Fibroblast of the aortic adventitia (primary cell): ENCODE results near the gene ZNF440. TPM values are rescaled to one million over a fixed set of nuclear protein-coding genes. Genes with fewer than 3 reads are reported as not detected.
A peak's percentile ranks its signal among the peaks of the same experiment; 100 is the strongest.
"Not testable (repeated sequence)": the region's sequence is repeated elsewhere in the genome, so short reads cannot be mapped to it uniquely, and the experiment has no call there.

ENCODE experiments used
- DNase-seq: peaks from one replicate; pipeline ENCODE4 v3.0.0-alpha.2; 2010; ENCODE audit warnings: low read depth
- H3K4me3 ChIP-seq: 2 replicates; pipeline ENCODE4 v1.5.1; 2011; ENCODE audit warnings: low read depth, mild to moderate bottlenecking, control low read depth, low read length, moderate library complexity
- total RNA-seq: library from RNA; depleted of rRNA; stranded (reverse); fragments of >200 nt; gene quantifications from 2 replicates; pipeline ENCODE4 v1.2.3, GENCODE V29; 2012; ENCODE audit warnings: low replicate concordance
- TF ChIP-seq, protein P1 (sequence below): IDR thresholded peaks from 2 replicates; pipeline ENCODE4 v1.5.1; 2011; ENCODE audit warnings: mild to moderate bottlenecking, low read length, control low read depth, inconsistent platforms; ENCODE audit not compliant: insufficient read depth

Gene ZNF440
- total RNA-seq, 1 donor, result 6.6 TPM

DNA sequence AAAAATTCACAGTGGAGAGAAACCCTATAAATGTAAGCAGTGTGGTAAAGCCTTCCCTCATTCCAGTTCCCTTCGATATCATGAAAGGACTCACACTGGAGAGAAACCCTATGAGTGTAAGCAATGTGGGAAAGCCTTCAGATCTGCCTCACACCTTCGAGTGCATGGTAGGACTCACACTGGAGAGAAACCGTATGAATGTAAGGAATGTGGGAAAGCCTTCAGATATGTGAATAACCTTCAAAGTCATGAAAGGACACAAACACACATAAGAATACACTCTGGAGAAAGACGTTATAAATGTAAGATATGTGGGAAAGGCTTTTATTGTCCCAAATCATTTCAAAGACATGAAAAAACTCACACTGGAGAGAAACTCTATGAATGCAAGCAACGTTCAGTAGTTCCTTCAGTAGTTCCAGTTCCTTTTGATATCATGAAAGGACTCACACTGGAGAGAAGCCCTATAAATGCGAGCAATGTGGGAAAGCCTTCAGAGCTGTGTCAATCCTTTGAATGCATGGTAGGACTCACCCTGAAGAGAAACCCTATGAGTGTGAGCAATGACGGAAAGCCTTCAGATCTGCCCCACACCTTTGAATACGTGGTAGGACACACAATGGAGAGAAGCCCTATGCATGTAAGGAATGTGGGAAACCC is 18.3 kb downstream of the ZNF440 start:
- H3K4me3 ChIP-seq, result no peak overlapping the region
- no peak for DNase-seq
- TF ChIP-seq, protein P1, sequence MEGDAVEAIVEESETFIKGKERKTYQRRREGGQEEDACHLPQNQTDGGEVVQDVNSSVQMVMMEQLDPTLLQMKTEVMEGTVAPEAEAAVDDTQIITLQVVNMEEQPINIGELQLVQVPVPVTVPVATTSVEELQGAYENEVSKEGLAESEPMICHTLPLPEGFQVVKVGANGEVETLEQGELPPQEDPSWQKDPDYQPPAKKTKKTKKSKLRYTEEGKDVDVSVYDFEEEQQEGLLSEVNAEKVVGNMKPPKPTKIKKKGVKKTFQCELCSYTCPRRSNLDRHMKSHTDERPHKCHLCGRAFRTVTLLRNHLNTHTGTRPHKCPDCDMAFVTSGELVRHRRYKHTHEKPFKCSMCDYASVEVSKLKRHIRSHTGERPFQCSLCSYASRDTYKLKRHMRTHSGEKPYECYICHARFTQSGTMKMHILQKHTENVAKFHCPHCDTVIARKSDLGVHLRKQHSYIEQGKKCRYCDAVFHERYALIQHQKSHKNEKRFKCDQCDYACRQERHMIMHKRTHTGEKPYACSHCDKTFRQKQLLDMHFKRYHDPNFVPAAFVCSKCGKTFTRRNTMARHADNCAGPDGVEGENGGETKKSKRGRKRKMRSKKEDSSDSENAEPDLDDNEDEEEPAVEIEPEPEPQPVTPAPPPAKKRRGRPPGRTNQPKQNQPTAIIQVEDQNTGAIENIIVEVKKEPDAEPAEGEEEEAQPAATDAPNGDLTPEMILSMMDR, result no peak

DNA sequence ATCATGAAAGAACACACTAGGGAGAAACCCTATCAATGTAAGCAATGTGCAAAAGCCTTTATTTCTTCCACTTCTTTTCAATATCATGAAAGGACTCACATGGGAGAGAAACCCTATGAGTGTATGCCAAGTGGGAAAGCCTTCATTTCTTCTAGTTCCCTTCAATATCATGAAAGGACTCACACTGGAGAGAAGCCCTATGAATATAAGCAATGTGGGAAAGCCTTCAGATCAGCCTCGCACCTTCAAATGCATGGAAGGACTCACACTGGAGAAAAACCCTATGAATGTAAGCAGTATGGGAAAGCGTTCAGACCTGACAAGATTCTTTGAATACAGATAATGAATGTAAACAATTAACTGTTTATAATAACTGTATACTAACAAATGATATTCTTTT is 19.5 kb downstream of the ZNF440 start:
- TF ChIP-seq, protein P1, result no peak
- DNase-seq, result no peak

DNA sequence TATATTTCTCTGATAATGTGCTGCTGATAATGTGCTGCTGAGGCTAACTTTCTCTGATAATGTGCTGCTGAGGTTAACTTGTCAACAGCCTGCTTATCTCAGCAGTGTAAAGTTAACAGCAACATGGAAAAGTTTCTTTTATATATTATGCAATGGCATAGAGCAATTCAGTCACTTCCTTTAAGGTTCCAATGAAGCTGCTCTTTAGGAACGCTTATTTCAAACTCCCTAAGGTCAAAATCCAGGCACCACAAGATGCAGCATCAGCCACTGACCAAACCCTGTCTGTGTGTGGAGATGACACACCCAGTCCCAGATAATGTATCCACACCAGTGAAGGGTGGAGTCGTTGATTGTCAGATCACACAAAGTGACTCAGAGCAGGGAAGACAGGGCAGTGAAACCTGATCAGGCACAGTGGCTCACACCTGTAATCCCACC is 21.6 kb downstream of the ZNF440 start:
- not testable (repeated sequence) for H3K4me3 ChIP-seq, DNase-seq

More for the DNA sequence above, 19.5 kb downstream of the ZNF440 start:
- no peak overlapping the region for H3K4me3 ChIP-seq

DNA sequence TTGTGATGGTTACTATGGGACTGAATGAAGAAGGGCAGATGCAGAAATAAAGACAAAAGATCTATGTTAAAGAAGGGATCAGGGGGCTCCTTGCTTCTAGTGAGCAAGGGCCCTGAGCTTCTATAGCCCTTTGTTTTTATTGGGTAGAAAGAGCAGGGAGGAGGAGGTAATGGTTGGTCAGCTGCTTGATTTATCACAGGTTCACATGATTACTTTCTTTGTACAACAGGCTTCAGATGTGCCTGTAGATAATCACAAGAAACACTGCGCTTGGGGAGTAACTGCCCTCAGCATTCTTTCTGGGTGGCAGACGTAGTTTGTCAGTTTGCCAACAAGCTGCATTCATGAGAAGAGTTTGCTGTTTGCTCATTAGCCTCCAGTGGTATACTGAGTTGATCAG is 29.6 kb downstream of the ZNF440 start:
- no peak overlapping the region for H3K4me3 ChIP-seq
- TF ChIP-seq, protein P1, result no peak
- no peak for DNase-seq

DNA sequence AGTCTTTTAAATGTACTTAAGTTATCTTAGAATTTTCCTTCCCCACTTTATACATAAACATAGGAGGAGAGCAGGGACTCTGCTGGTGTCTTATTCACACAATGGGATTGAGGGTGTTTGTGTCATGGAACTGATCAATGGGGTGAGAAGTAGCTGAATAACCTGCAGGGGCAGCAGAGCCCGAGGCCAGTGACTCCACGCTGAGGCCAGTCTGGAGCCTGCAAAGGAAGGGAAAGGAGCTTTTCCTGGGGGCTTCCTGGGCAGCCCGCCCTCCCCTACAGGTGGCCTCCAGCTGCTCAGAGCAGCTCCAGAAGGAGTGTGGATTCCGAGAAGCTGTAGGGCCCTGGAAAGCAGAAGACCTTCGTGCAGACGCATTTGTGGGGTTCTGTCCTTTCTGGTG is 33.5 kb downstream of the ZNF440 start:
- DNase-seq, H3K4me3 ChIP-seq: not testable (repeated sequence)

DNA sequence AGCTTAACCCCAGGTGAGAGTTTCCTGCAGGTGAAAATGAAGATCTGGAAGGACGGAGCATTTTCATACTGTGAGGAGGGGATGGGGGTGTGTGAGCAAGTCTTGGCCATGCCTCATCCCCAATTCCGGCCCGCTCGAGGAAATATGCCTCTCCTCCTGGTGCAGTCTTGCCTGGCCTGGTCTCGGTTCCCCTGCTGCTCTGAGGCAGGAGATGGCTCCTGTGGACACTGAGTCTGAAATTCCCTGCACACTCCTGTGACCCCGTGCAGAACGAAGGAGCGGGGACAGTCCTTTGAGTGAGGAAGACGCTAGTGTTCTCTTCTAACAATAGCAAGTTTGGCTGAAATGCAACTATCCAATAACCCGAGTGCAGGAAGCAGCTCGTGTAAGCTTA is 34.1 kb downstream of the ZNF440 start:
- peak overlapping the region; percentile 68 for H3K4me3 ChIP-seq
- TF ChIP-seq, protein P1, result no peak
- no peak for DNase-seq

DNA sequence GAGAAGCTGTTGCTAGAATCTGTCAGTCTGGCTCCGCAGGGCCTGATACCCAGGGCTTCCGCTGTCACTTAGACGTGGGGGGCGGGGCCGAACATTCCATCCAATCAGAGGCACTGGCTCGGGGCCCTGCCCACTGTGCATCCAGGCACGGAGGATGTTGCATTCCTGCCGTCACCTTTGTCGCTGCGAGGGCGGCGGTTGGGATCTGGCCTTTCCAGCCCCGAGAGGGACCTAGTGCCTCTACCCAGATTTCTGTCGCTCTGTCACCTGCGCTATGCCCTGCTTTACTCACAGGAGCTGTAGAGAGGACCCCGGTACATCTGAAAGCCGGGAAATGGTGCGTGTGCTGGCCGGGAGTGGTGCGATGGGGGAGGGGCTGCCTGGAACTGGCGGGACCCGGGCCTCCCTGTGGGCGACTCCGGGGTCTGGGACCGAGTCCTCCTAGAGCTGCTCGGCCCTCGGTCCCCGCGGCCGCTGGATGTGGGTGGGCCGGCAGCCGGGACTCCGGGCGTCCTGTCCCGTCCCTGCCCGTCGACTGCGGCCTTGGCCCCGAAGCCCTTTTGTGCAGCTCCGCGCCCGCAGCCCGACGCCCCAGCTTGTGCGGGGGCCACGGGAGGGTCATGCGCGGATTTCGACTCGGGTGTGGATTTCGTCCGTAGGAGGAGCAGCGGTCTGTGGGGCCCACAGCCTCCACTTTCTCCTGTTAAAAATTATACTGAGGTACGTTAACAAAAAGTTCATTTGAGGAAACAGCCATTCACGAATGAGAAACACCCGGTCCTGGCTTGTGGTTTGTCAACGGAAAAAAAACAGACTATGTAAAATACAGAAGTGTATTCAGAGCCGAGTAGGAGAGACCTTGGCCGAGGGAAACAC is 34.8 kb downstream of the ZNF440 start, which contains the start of gene ZNF439:
Gene ZNF439, plus strand, starts transcription at position 133 of the 876 bp plus-strand sequence. Its CDS starts 142 bp downstream, at position 275.
- TF ChIP-seq, protein P1, result no peak
- H3K4me3 ChIP-seq, result peak within 1 kb of the TSS; percentile 68
- DNase-seq, result peak; percentile 43

DNA sequence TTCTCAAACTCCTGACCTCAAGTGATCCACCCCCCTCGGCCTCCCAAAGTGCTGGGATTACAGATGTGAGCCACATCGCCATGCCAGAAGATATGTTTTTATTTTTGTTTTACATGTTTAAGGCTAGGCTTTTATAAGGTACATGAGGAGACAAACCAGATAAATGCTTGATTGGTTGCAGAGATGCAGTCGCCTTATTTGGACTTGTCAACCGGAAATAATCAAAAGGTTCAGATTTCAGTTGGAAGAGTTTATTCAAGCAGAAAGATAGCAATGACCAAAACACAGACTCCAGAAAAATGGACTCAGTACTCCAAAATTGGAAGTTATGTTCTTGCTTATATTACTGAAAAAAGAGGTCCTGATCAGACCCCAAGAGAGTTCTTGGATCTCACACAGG is 36.2 kb downstream of the ZNF440 start:
- not testable (repeated sequence) for H3K4me3 ChIP-seq, DNase-seq
